EL (cell line): ENCODE data around the gene FRRS1.

Experiments
- DNase-seq: peaks from one replicate; pipeline ENCODE4 v3.0.0-alpha.2; 2016

Gene FRRS1

GRCh38 chr1:99727575-99728185 lies 38.8 kb downstream of the FRRS1 start:
- peak; percentile 78 for DNase-seq

DNA sequence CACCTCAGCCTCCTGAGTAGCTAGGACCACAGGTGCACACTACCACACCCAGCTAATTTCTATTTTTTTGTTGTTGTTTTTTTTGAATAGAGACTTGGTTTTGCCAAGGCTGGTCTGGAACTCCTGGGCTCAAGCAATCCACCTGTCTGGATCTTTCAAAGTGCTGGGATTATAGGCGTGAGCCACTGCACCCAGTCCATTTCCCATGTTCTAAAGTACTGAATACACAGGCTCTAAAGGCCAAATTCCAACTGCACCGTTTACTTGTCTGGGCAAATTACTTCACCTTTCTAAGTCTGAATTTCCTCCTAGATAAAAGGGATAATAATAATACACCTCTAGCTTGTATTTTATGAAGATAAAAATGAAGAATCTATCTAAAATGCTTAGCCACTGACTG lies 39.6 kb downstream of the FRRS1 start:
- DNase-seq: no peak

- DNase-seq: no peak
Measured at GRCh38 chr1:99726407-99726806, 40.0 kb downstream of the FRRS1 start.

DNA sequence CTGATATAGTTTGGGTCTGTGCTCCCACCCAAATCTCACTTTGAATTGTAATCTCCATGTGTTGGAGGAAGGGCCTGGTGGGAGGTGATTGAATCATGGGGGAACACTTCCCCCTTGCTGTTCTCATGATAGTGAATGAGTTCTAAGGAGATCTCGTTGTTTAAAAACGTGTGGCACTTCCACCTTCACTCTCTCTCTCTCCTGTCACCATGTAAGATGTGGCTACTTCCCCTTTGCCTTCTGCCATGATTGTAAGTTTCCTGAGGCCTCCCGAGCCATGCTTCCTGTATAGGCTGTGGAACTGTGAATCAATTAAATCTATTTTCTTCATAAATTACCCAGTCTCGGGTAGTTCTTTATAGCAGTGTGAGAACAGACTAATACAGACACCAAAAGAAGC lies 40.4 kb downstream of the FRRS1 start:
- no peak for DNase-seq

DNA sequence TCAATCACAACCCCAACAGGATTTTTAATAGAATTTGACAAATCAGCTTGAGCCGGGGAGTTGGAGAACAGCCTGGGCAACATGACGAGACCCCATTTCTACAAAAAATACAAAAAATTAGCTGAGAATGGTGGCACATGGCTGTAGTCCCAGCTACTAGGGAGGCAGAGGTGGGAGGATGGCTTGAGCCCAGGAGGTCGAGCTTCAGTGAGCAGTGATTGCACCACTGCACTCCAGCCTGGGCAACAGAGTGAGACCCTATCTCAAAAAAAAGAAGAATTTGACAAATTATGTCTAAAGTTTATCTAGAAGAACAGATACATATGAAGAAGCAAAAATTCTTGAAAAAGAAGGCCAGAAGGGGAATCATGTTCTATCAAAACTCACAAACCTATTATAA lies 43.2 kb downstream of the FRRS1 start:
- DNase-seq: no peak

- DNase-seq: no peak
Measured at GRCh38 chr1:99717005-99717404, 49.4 kb downstream of the FRRS1 start.

DNA sequence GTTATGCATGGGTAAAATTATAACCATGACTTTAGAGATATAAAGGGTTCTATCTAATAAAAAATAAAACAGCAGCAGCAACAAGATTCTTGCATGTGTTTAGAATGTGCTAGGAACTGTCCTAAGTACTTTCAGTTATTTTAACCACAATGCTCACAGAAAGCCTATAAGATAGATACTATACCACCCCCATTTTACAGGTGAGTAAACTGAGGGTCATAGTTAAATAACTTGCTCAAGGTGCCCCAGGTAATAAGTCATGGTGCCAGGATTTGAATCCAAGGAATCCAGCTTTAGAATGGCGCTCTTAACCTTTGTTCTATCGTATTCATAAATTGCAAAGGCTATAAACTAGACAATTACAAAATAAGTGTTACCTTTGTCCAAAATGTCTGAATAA lies 53.4 kb downstream of the FRRS1 start:
- DNase-seq: no peak

- DNase-seq: no peak
Measured at GRCh38 chr1:99710994-99711393, 55.4 kb downstream of the FRRS1 start.

GRCh38 chr1:99707535-99708142 lies 58.8 kb downstream of the FRRS1 start:
- peak; percentile 62 for DNase-seq

- DNase-seq: no peak
Measured at GRCh38 chr1:99705385-99705784, 61.0 kb downstream of the FRRS1 start.

- no peak for DNase-seq
Measured at GRCh38 chr1:99704356-99704816, 62.0 kb downstream of the FRRS1 start.

DNA sequence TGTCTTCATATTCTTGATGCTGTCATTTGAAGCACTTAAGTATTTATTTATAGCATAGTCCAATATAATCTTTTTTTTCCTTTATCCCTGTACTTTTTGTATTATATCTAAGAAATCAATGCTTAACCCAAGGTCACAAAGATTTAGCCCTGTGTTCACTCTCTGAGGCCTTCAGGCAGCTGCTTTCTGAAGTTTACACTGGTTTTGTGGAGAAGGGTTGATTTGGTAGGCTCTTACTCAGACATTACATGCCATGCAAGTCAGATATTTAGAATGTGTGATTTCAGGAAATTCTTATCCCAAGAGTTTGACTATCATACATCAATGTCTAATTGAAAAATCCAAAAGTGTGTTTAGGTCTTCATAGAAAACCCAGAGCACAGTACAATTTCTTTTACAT lies 64.2 kb downstream of the FRRS1 start:
- no peak for DNase-seq

- no peak for DNase-seq
Measured at GRCh38 chr1:99700020-99700419, 66.4 kb downstream of the FRRS1 start.

DNA sequence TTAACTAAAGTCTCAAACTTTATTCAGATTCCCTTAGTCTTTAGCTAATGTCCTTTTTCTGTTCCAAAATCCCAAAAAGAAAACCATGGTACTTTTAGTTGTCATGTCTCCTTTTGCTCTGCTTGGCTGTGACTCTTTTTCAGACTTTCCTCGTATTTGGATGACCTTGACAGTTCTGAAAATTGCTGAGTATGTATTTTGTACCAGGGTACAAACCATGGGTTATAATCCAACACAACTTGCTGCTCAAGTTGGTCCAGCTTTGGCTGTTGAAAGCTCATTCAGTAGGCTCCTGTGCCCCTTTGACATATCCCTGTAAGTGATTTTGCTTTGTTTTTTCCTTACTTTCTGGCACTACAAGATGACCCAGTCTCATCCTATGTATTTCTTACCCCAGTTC lies 68.9 kb downstream of the FRRS1 start:
- DNase-seq: no peak

DNA sequence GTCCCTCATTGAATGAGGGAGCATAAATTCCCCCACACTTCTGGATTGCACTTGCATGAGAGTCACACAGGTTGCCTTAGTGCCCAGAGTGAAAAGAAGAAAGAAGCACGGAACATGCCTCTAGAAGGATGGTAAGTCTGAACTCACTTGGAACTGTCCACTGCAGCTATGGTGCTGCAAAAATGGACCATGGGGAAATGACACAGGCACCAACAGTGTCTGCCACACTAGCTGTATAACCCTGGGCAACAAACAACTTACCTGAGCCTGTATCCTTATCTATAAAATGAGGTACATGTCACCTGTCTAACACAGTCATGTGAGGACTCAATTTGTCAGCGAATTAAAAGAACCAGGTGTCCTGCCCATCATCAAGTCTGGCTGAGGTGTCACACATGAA lies 69.8 kb downstream of the FRRS1 start:
- no peak for DNase-seq

GRCh38 chr1:99691175-99691574 lies 75.3 kb downstream of the FRRS1 start:
- DNase-seq: peak; percentile 27

- DNase-seq: peak; percentile 85
Measured at GRCh38 chr1:99685516-99686180, 80.8 kb downstream of the FRRS1 start.

- peak; percentile 80 for DNase-seq
Measured at GRCh38 chr1:99682291-99682751, 84.1 kb downstream of the FRRS1 start.

DNA sequence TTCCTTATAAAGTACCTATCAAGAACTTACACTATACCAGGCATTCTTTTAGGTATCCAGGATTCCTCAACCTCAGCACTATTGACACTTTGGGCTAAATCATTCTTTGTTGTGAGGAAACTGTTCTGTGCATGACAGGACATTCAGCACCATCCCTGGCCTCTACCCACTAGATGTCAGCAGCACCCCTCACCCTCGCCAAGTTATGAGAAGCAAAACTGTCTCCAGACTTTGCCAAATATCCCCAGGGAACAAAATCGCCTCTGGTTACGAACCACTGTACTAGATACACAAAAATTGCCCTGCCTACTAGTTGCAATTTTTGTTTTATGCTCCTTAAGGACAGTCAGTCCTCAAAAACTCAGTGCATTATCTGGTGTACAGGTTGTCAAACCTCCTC lies 84.9 kb downstream of the FRRS1 start:
- DNase-seq: peak; percentile 20

- DNase-seq: peak; percentile 52
Measured at GRCh38 chr1:99680270-99680669, 86.2 kb downstream of the FRRS1 start.

- no peak for DNase-seq
Measured at GRCh38 chr1:99677416-99677815, 89.0 kb downstream of the FRRS1 start.

- DNase-seq: no peak
Measured at GRCh38 chr1:99676876-99677275, 89.6 kb downstream of the FRRS1 start.

GRCh38 chr1:99675994-99676393 lies 90.4 kb downstream of the FRRS1 start:
- DNase-seq: no peak

- DNase-seq: no peak
Measured at GRCh38 chr1:99675292-99675691, 91.1 kb downstream of the FRRS1 start.
